ENCODE measurements around the gene BCKDHA. TPM values are rescaled to one million over a fixed set of nuclear protein-coding genes. Genes with fewer than 3 reads are reported as not detected.
"Not testable (repeated sequence)": the region's sequence is repeated elsewhere in the genome, so short reads cannot be mapped to it uniquely, and the experiment has no call there.

The BCKDHA gene
- total RNA-seq, 1 donor from 2014 or later, result 22.6 TPM

GRCh38 chr19:41428481-41428859, 30.9 kb downstream of the BCKDHA start:
- H3K27me3 Mint-ChIP-seq (ENCODE audit: low read depth), result no peaks in the 10 kb centered on the region
- H3K4me1 Mint-ChIP-seq, result peaks cover 20% of the 10 kb centered on the region
- TF ChIP-seq CTCF (IDR thresholded peaks at IDR 0.05; ENCODE audit: unreplicated experiment), result no peak
- DNase-seq (ENCODE audit: low spot score in 2 of 2, unreplicated experiment in 2 of 2), result no peak
- H3K9me3 Mint-ChIP-seq, result no peaks in the 10 kb centered on the region
- peaks cover 6% of the 10 kb centered on the region for H3K36me3 Mint-ChIP-seq
- H3K27ac Mint-ChIP-seq, result peak overlapping the region; percentile 81
- H3K4me3 Mint-ChIP-seq, result peak overlapping the region; percentile 81

- Mint-ChIP-seq H3K36me3 (peaks cover 8% of the 10 kb centered on the region), H3K4me1 (peaks cover 20% of the 10 kb centered on the region), H3K27me3 (ENCODE audit: low read depth) (no peaks in the 10 kb centered on the region)
Measured at GRCh38 chr19:41430922-41431321, 33.3 kb downstream of the BCKDHA start.

GRCh38 chr19:41431426-41432386, 34.1 kb downstream of the BCKDHA start:
- peaks cover 12% of the 10 kb centered on the region for H3K36me3 Mint-ChIP-seq
- H3K27me3 Mint-ChIP-seq (ENCODE audit: low read depth), result no peaks in the 10 kb centered on the region
- TF ChIP-seq CTCF (IDR thresholded peaks at IDR 0.05; ENCODE audit: unreplicated experiment), result no peak
- H3K27ac Mint-ChIP-seq, result peak overlapping the region; percentile 30
- H3K4me1 Mint-ChIP-seq, result peaks cover 18% of the 10 kb centered on the region
- no peaks in the 10 kb centered on the region for H3K9me3 Mint-ChIP-seq
- H3K4me3 Mint-ChIP-seq, result no peak overlapping the region
- no peak for DNase-seq (ENCODE audit: low spot score in 2 of 2, unreplicated experiment in 2 of 2)

More at GRCh38 chr19:41430922-41431321, 33.3 kb downstream of the BCKDHA start:
- no peak for DNase-seq (ENCODE audit: low spot score in 2 of 2, unreplicated experiment in 2 of 2)
- Mint-ChIP-seq H3K9me3 (no peaks in the 10 kb centered on the region), H3K4me3 (no peak overlapping the region), H3K27ac (peak overlapping the region; percentile 54)
- TF ChIP-seq CTCF (IDR thresholded peaks at IDR 0.05; ENCODE audit: unreplicated experiment), result no peak

- Mint-ChIP-seq H3K36me3 (peaks cover 14% of the 10 kb centered on the region), H3K4me3 (no peak overlapping the region), H3K27ac (no peak overlapping the region), H3K27me3 (ENCODE audit: low read depth) (no peaks in the 10 kb centered on the region), H3K9me3 (no peaks in the 10 kb centered on the region), H3K4me1 (peaks cover 6% of the 10 kb centered on the region)
- no peak for TF ChIP-seq CTCF (IDR thresholded peaks at IDR 0.05; ENCODE audit: unreplicated experiment)
- no peak for DNase-seq (ENCODE audit: low spot score in 2 of 2, unreplicated experiment in 2 of 2)
Measured at GRCh38 chr19:41433171-41433570, 35.6 kb downstream of the BCKDHA start.

- no peak for TF ChIP-seq CTCF (IDR thresholded peaks at IDR 0.05; ENCODE audit: unreplicated experiment)
- Mint-ChIP-seq H3K4me1 (peaks cover 5% of the 10 kb centered on the region), H3K27ac (no peak overlapping the region), H3K9me3 (no peaks in the 10 kb centered on the region), H3K4me3 (no peak overlapping the region), H3K36me3 (peaks cover 14% of the 10 kb centered on the region), H3K27me3 (ENCODE audit: low read depth) (no peaks in the 10 kb centered on the region)
- DNase-seq (ENCODE audit: low spot score in 2 of 2, unreplicated experiment in 2 of 2), result no peak
Measured at GRCh38 chr19:41434450-41434849, 36.8 kb downstream of the BCKDHA start.

GRCh38 chr19:41435376-41435775, 37.8 kb downstream of the BCKDHA start:
- H3K36me3 Mint-ChIP-seq, result peaks cover 14% of the 10 kb centered on the region
- not testable (repeated sequence) for H3K27me3 Mint-ChIP-seq (ENCODE audit: low read depth); DNase-seq (ENCODE audit: low spot score in 2 of 2, unreplicated experiment in 2 of 2); H3K27ac Mint-ChIP-seq; H3K9me3 Mint-ChIP-seq; H3K4me1 Mint-ChIP-seq; H3K4me3 Mint-ChIP-seq

Measured in mesothelial cell of epicardium (in vitro differentiated cells).